ENCODE measurements around the gene GJC1.

- TF ChIP-seq, protein P1, sequence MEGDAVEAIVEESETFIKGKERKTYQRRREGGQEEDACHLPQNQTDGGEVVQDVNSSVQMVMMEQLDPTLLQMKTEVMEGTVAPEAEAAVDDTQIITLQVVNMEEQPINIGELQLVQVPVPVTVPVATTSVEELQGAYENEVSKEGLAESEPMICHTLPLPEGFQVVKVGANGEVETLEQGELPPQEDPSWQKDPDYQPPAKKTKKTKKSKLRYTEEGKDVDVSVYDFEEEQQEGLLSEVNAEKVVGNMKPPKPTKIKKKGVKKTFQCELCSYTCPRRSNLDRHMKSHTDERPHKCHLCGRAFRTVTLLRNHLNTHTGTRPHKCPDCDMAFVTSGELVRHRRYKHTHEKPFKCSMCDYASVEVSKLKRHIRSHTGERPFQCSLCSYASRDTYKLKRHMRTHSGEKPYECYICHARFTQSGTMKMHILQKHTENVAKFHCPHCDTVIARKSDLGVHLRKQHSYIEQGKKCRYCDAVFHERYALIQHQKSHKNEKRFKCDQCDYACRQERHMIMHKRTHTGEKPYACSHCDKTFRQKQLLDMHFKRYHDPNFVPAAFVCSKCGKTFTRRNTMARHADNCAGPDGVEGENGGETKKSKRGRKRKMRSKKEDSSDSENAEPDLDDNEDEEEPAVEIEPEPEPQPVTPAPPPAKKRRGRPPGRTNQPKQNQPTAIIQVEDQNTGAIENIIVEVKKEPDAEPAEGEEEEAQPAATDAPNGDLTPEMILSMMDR (IDR thresholded peaks at IDR 0.05; ENCODE audit: extremely low read depth in 1 of 2, insufficient read depth in 1 of 2, low read depth in 1 of 2, low read length in 2 of 2), result no peak
- TF ChIP-seq MYC (IDR thresholded peaks at IDR 0.05; ENCODE audit: low read depth, low read length), result no peak
- TF ChIP-seq EZH2 (IDR thresholded peaks at IDR 0.05; ENCODE audit: borderline replicate concordance, low read depth, low read length, severe bottlenecking), result no peak
- no peak for TF ChIP-seq POLR2A (IDR thresholded peaks at IDR 0.05; ENCODE audit: low read depth, low read length)
Measured at GRCh38 chr17:44757918-44758413, 72.1 kb downstream of the GJC1 start.
